GM21723 (cell line): ENCODE results near the gene HSPB9.
"Not testable (repeated sequence)": the region's sequence is repeated elsewhere in the genome, so short reads cannot be mapped to it uniquely, and the experiment has no call there.

Experiments
- ATAC-seq: cut with Tn5 transposase; IDR thresholded peaks from one replicate; pipeline ENCODE4 v1.9.1; 2021; ENCODE audit warnings: mild to moderate bottlenecking, moderate library complexity; ENCODE audit not compliant: unreplicated experiment

Gene HSPB9

GRCh38 chr17:42138749-42139492, 16.3 kb downstream of the HSPB9 start:
- ATAC-seq = no peak

- ATAC-seq = not testable (repeated sequence)
These were observed 18.1 kb downstream of the HSPB9 start for GRCh38 chr17:42140690-42141089.

GRCh38 chr17:42141382-42141781, 18.8 kb downstream of the HSPB9 start:
- no peak for ATAC-seq

- ATAC-seq = no peak
These were observed 19.8 kb downstream of the HSPB9 start for GRCh38 chr17:42142371-42142896.

- not testable (repeated sequence) for ATAC-seq
These were observed 20.5 kb downstream of the HSPB9 start for GRCh38 chr17:42143138-42143537.

DNA sequence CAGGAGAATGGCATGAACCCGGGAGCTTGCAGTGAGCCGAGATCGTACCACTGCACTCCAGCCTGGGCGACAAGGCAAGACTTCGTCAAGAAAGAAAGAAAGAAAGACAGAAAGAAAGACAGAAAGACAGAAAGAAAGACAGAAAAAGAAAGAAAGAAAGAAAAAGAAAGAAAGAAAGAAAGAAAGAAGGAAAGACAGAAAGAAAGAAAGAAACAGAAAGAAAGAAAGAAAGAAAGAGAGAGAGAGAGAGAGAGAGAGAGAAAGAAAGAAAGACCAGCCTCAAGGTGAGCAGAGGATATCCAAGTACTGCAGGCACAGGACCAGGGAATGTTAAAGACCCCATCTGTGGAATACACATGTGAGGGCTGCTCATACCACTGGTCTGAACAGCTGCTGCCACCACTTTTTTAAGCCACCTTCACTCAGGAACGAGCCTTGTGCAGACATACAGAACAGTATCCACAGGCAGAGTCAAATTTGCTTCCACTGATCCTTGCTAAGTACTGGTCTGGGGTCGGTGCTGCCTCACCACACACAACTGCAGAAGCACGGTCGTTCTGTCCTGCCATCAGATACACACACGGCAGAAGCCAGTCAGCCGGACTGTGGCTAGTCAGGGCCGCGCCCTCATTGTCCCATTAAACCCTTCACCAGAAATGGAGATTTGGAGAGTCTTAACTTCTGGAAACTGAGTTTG, 24.5 kb downstream of the HSPB9 start:
- no peak for ATAC-seq

- no peak for ATAC-seq
These were observed 31.5 kb downstream of the HSPB9 start for GRCh38 chr17:42153919-42154742.

GRCh38 chr17:42155614-42156045, 33.0 kb downstream of the HSPB9 start:
- no peak for ATAC-seq

GRCh38 chr17:42159796-42160530, 37.4 kb downstream of the HSPB9 start:
- ATAC-seq = no peak

DNA sequence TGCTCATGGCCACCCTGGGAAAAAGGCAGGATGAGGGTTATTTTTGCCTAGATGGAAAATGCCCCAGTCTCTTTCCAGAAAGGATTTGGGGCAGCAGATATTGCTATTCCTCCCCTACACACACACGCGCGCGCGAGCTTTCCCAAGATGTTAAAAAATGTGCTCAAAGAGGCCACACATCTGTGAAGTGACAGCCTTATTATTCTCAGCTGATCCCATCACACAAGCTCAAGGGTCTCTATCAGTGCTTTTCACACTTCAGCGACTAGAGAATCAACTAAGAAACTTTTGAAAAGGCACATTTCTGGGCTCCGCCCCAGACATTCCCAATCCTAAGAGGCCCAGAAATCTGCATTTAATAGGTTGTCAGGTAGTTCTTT, 37.9 kb downstream of the HSPB9 start:
- ATAC-seq = no peak

GRCh38 chr17:42163113-42163512, 40.5 kb downstream of the HSPB9 start:
- ATAC-seq = no peak

GRCh38 chr17:42163696-42164407, 41.2 kb downstream of the HSPB9 start:
- no peak for ATAC-seq

GRCh38 chr17:42165751-42166150, 43.1 kb downstream of the HSPB9 start:
- ATAC-seq = no peak

DNA sequence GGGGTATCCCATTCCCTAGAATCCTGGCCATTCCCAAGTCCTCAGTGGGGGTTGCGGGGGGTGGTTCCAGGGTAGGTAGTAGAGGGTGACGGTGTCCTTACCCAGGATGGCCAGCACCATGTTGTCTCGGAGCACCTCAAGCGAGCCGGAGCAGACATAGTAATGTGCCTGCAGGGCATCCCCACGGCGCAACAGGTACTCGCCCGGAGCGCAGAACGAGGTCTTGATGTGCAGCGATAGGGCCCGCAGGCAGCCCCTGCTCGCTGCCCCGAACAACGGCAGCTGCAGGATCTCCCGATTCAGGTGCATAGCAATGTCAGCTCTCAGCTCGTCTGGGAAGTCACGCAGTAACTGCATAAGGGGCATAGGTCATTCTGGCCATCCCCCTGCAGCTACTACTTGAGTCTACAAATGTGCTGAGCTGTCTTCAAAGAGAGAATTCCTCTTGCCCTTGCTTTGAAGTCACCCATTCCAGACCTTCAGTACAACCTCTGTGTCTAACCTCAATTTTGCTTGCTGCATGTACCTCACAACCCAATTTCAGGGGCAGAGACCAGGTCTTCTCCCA, 43.7 kb downstream of the HSPB9 start:
- no peak for ATAC-seq

DNA sequence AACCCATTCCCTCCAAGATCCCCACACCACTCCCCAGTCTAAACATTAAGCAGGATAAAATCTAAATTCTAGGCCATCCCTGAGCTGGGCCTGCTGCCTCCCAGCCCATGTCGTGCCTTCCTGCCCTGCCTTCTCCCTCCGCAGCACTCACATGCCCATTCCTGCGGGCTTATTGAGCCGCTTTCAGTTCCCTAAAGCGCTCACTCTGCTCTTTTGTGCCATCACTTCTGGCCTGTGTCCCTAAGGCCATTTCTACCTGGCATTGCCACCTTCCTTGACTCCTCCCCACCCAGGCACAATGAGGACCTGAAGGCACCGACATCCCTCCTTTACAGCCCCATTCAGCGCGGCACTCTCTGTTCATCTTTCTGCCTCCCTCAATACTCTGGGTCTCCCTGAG, 45.2 kb downstream of the HSPB9 start:
- no peak for ATAC-seq

GRCh38 chr17:42169351-42169750, 46.7 kb downstream of the HSPB9 start:
- no peak for ATAC-seq

GRCh38 chr17:42171831-42172230, 49.2 kb downstream of the HSPB9 start:
- ATAC-seq = no peak
